GM18508 (cell line): ENCODE results near the gene CAPN12.

Source experiments
- ATAC-seq: cut with Tn5 transposase; IDR thresholded peaks from one replicate; pipeline ENCODE4 v1.9.1; 2021; ENCODE audit warnings: moderate number of reproducible peaks; ENCODE audit not compliant: insufficient read depth, unreplicated experiment

Gene CAPN12

GRCh38 chr19:38740932-38741331, 3.3 kb downstream of the CAPN12 start:
- ATAC-seq: no peak

GRCh38 chr19:38740257-38740592, 4.0 kb downstream of the CAPN12 start:
- ATAC-seq: no peak

- no peak for ATAC-seq
These were observed 4.6 kb downstream of the CAPN12 start for GRCh38 chr19:38739440-38740256.

- ATAC-seq: no peak
These were observed 6.1 kb downstream of the CAPN12 start for GRCh38 chr19:38737921-38738737.

GRCh38 chr19:38737281-38737865, 6.9 kb downstream of the CAPN12 start:
- ATAC-seq: no peak

- no peak for ATAC-seq
These were observed 7.6 kb downstream of the CAPN12 start for GRCh38 chr19:38736413-38737280.

- no peak for ATAC-seq
These were observed 8.2 kb downstream of the CAPN12 start for GRCh38 chr19:38736036-38736412.

GRCh38 chr19:38735257-38735686, 9.0 kb downstream of the CAPN12 start:
- no peak for ATAC-seq

- no peak for ATAC-seq
These were observed 9.6 kb downstream of the CAPN12 start for GRCh38 chr19:38734426-38735256.

GRCh38 chr19:38734176-38734425, 10.2 kb downstream of the CAPN12 start:
- no peak for ATAC-seq

GRCh38 chr19:38733493-38734175, 10.6 kb downstream of the CAPN12 start:
- no peak for ATAC-seq

- ATAC-seq: no peak
These were observed 11.1 kb downstream of the CAPN12 start for GRCh38 chr19:38733241-38733492.

GRCh38 chr19:38731654-38732301, 12.5 kb downstream of the CAPN12 start:
- ATAC-seq: no peak

GRCh38 chr19:38730731-38731589, 13.3 kb downstream of the CAPN12 start:
- ATAC-seq: no peak

- no peak for ATAC-seq
These were observed 13.9 kb downstream of the CAPN12 start for GRCh38 chr19:38730470-38730730.

- no peak for ATAC-seq
These were observed 14.4 kb downstream of the CAPN12 start for GRCh38 chr19:38729653-38730469.

GRCh38 chr19:38728752-38729541, 15.3 kb downstream of the CAPN12 start:
- no peak for ATAC-seq
